PFSK-1 (cell line): ENCODE results near the gene MAPK4.

ENCODE experiments used
- FOXP2 ChIP-seq: optimal IDR thresholded peaks from 2 replicates; pipeline ENCODE3; 2011; ENCODE audit warnings: borderline replicate concordance, control low read depth, inconsistent platforms; ENCODE audit not compliant: insufficient read depth; ENCODE audit errors: extremely low read length, extremely low read depth
- POLR2AphosphoS5 ChIP-seq: IDR thresholded peaks from 2 replicates; pipeline ENCODE4 v1.6.1; 2012; ENCODE audit warnings: low read depth, mild to moderate bottlenecking, control low read depth, low read length, moderate library complexity
- REST ChIP-seq, 2 experiments: IDR thresholded peaks; 2 replicates each; pipeline versions ENCODE4 v1.6.1 to v1.8.0; 2011 to 2012; ENCODE audit warnings: low read depth in 2 of 2, low read length in 2 of 2, control low read depth in 1 of 2, inconsistent platforms in 1 of 2, mild to moderate bottlenecking in 1 of 2, moderate library complexity in 1 of 2; ENCODE audit not compliant: insufficient read depth in 1 of 2
- SIN3A ChIP-seq: IDR thresholded peaks from 2 replicates; pipeline ENCODE4 v1.6.1; 2012; ENCODE audit warnings: mild to moderate bottlenecking, low read length, moderate library complexity, borderline replicate concordance; ENCODE audit not compliant: insufficient read depth
- TAF1 ChIP-seq: IDR thresholded peaks from 2 replicates; pipeline ENCODE4 v1.6.1; 2012; ENCODE audit warnings: low read length, control low read depth, borderline replicate concordance; ENCODE audit not compliant: insufficient read depth

The MAPK4 gene

GRCh38 chr18:50638884-50639420 is 79.1 kb downstream of the MAPK4 start:
- TF ChIP-seq SIN3A (no peak), FOXP2 (no peak), TAF1 (no peak), POLR2AphosphoS5 (no peak), REST (IDR thresholded peaks at IDR 0.05; ENCODE audit: insufficient read depth in 1 of 2, low read depth in 2 of 2, low read length in 2 of 2) (no peak)

- no peak for TF ChIP-seq TAF1
- no peak for TF ChIP-seq POLR2AphosphoS5
- TF ChIP-seq REST (IDR thresholded peaks at IDR 0.05; ENCODE audit: insufficient read depth in 1 of 2, low read depth in 2 of 2, low read length in 2 of 2) = no peak
- no peak for TF ChIP-seq SIN3A
- TF ChIP-seq FOXP2 = no peak
Measured at GRCh38 chr18:50639711-50640110, 79.8 kb downstream of the MAPK4 start.

GRCh38 chr18:50642439-50642838 is 82.6 kb downstream of the MAPK4 start:
- TF ChIP-seq REST (IDR thresholded peaks at IDR 0.05; ENCODE audit: insufficient read depth in 1 of 2, low read depth in 2 of 2, low read length in 2 of 2) (no peak), TAF1 (no peak), POLR2AphosphoS5 (no peak), SIN3A (no peak), FOXP2 (no peak)

- TF ChIP-seq FOXP2 = no peak
Measured at GRCh38 chr18:50644146-50644545, 84.3 kb downstream of the MAPK4 start.

GRCh38 chr18:50644807-50645206 is 84.9 kb downstream of the MAPK4 start:
- TF ChIP-seq REST (IDR thresholded peaks at IDR 0.05; ENCODE audit: insufficient read depth in 1 of 2, low read depth in 2 of 2, low read length in 2 of 2) (no peak), TAF1 (no peak), SIN3A (no peak), POLR2AphosphoS5 (no peak), FOXP2 (no peak)
